Activated CD4-positive, alpha-beta T cell treated with anti-CD3 and anti-CD28 coated beads for 36 hours (primary cell): ENCODE data around the gene GNG4. TPM values are rescaled to one million over a fixed set of nuclear protein-coding genes. Genes with fewer than 3 reads are reported as not detected.
"Not testable (repeated sequence)": the region's sequence is repeated elsewhere in the genome, so short reads cannot be mapped to it uniquely, and the experiment has no call there.

Experiments used
- ATAC-seq: fragments of 200-7000 bp; cut with Tn5 transposase; one replicate; pipeline ENCODE4 v1.10.0; 2021; ENCODE audit warnings: mild to moderate bottlenecking, moderate library complexity
- CTCF ChIA-PET: fragments of 350-600 bp; sonication (Branson Sonifier 250); formaldehyde crosslinking; loops from one replicate; lab custom pipeline; 2021; ENCODE audit warnings: antibody characterized with exemption; lab: Charles Lee
- POLR2A ChIA-PET: fragments of 350-600 bp; sonication (Branson Sonifier 250); formaldehyde crosslinking; loops from one replicate; lab custom pipeline; 2021; ENCODE audit warnings: antibody characterized with exemption, inconsistent platforms; lab: Charles Lee
- DNase-seq: peaks from one replicate; pipeline ENCODE4 v3.0.0-alpha.2; 2020
- H3K27ac Mint-ChIP-seq: one replicate; pipeline ENCODE4 v1.8.0; 2021; ENCODE audit warnings: mixed read lengths
- H3K27me3 Mint-ChIP-seq: one replicate; pipeline ENCODE4 v1.8.0; 2021; ENCODE audit warnings: mixed read lengths
- H3K36me3 Mint-ChIP-seq: one replicate; pipeline ENCODE4 v1.8.0; 2021; ENCODE audit warnings: low read depth, mixed read lengths
- H3K4me1 Mint-ChIP-seq: one replicate; pipeline ENCODE4 v1.8.0; 2021; ENCODE audit warnings: mixed read lengths
- H3K4me3 Mint-ChIP-seq: one replicate; pipeline ENCODE4 v1.8.0; 2021; ENCODE audit warnings: mild to moderate bottlenecking, moderate library complexity, mixed read lengths
- H3K9me3 Mint-ChIP-seq: one replicate; pipeline ENCODE4 v1.8.0; 2021; ENCODE audit warnings: low read depth, mixed read lengths
- intact Hi-C, 2 experiments: fragments of 100-400 bp; cut with DNase I in 1 of 2; cut with micrococcal nuclease in 1 of 2; formaldehyde crosslinking; loops; one replicate each; pipeline versions ENCODE4 v1.14.2 to v1.15.1; 2022 to 2024; cut with DNase I, micrococcal nuclease
- total RNA-seq, 2 experiments: library from RNA; stranded (reverse); gene quantifications; one replicate each; pipeline ENCODE4 v1.2.3, GENCODE V29; 2021

GNG4 gene
- total RNA-seq, 2 experiments from 2014 or later, result 0.98 to 1.7 TPM

DNA sequence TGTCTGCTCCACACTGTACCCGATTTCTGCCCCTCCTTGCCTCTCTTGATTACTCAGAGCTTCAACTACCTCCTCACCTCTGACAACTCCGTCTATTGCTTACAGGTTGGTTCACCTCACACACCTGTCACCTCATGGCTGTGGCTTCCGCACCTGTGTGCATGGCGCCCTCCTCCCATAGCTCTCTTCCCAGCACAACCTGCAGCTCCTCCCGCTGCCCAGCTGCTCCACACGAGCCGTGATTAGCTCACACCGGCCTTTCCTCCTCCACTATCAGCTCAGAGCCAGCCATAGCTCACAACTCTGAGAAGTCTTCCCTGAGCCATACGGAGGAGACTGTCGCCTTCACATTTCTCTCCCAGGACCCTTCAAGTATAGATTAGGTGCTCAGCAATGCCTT is 67.5 kb downstream of the GNG4 start:
- CTCF ChIA-PET, result interaction anchor here (0.7 kb wide), 1 partner anchor 18 kb away, joined by 4 read pairs; no protein-coding TSS in a partner anchor
- POLR2A ChIA-PET, result no interaction called here
- intact Hi-C loops, result no loop called here
- H3K4me3 Mint-ChIP-seq, result no peak overlapping the region
- H3K4me1 Mint-ChIP-seq, result no peaks in the 10 kb centered on the region
- peaks cover 5% of the 10 kb centered on the region for H3K9me3 Mint-ChIP-seq
- no peak overlapping the region for H3K27ac Mint-ChIP-seq
- peaks cover 7% of the 10 kb centered on the region for H3K27me3 Mint-ChIP-seq
- no peak for ATAC-seq
- no peaks in the 10 kb centered on the region for H3K36me3 Mint-ChIP-seq
- DNase-seq, result no peak

DNA sequence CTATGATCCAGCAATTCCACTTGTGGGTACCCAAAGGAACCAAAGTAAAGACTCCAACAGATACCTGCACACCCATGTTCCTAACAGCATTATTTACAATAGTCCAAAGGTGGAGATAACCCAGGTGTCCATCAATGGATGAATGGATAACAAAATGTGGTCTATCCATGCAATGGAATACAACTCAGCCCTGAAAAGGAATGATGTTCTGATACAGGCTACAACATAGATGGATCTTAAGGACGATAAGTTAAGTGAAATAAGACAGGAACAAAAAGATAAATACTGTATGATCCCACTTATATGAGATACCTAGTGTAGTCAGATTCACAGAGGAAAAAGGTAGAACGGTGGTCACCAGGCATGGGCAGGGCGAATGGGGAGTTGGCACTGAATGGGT is 69.7 kb downstream of the GNG4 start:
- DNase-seq, result no peak
- ChIA-PET POLR2A (no interaction called here), CTCF (interaction anchor here (0.6 kb wide), 1 partner anchor 102 kb away, joined by 3 read pairs; no protein-coding TSS in a partner anchor)
- H3K9me3 Mint-ChIP-seq, result peaks cover 5% of the 10 kb centered on the region
- H3K36me3 Mint-ChIP-seq, result no peaks in the 10 kb centered on the region
- no peak for ATAC-seq
- H3K27ac Mint-ChIP-seq, result no peak overlapping the region
- H3K4me3 Mint-ChIP-seq, result no peak overlapping the region
- intact Hi-C loops, result no loop called here
- no peaks in the 10 kb centered on the region for H3K4me1 Mint-ChIP-seq
- peaks cover 3% of the 10 kb centered on the region for H3K27me3 Mint-ChIP-seq

DNA sequence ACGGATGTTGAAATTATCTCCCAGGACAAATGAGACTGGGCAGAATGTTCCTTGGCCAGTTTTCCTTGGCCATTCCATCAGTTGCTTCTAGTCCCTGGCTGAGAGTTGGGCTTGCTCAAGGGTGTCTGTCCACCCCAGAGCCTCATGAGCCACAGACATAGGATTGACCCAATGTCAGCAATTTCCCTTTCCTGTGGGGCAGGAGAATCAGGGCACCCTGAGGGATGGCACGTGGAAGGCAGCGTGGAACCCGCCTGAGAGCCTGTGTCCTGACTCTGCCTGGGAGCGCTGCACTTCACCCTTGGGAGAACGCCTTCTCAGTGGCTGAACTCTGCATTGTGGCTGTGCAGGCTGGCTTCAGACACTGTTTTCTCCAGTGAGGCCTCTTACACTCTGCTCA is 74.0 kb downstream of the GNG4 start:
- POLR2A ChIA-PET, result no interaction called here
- intact Hi-C loops, result no loop called here
- no peak for DNase-seq
- CTCF ChIA-PET, result interaction anchor here (0.7 kb wide), 1 partner anchor 154 kb away, joined by 3 read pairs; no protein-coding TSS in a partner anchor
- H3K4me3 Mint-ChIP-seq, result no peak overlapping the region
- ATAC-seq, result no peak
- H3K4me1 Mint-ChIP-seq, result no peaks in the 10 kb centered on the region
- H3K9me3 Mint-ChIP-seq, result peaks cover 3% of the 10 kb centered on the region
- no peaks in the 10 kb centered on the region for H3K36me3 Mint-ChIP-seq
- H3K27me3 Mint-ChIP-seq, result no peaks in the 10 kb centered on the region
- no peak overlapping the region for H3K27ac Mint-ChIP-seq

DNA sequence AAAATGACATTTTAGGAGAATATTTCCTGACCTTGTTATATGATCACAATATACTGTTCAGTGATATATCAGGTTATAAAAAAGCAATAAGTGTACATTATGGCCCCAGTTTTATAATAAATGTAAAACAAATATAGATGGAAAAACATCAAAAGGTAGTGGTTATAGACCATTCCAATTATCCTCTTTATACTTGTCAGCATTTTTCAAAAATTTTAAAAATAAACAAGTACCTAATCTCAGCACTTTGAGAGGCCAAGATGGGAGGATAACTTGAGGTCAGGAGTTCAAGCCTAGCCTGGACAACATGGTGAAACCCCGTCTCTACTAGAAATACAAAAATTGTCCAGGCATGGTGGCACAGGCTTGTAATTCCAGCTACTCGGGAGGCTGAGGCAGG is 75.7 kb downstream of the GNG4 start:
- POLR2A ChIA-PET, result no interaction called here
- DNase-seq, result no peak
- ATAC-seq, result no peak
- no peaks in the 10 kb centered on the region for H3K4me1 Mint-ChIP-seq
- H3K9me3 Mint-ChIP-seq, result no peaks in the 10 kb centered on the region
- H3K4me3 Mint-ChIP-seq, result no peak overlapping the region
- H3K36me3 Mint-ChIP-seq, result no peaks in the 10 kb centered on the region
- CTCF ChIA-PET, result no interaction called here
- H3K27ac Mint-ChIP-seq, result no peak overlapping the region
- intact Hi-C loops, result no loop called here
- no peaks in the 10 kb centered on the region for H3K27me3 Mint-ChIP-seq

DNA sequence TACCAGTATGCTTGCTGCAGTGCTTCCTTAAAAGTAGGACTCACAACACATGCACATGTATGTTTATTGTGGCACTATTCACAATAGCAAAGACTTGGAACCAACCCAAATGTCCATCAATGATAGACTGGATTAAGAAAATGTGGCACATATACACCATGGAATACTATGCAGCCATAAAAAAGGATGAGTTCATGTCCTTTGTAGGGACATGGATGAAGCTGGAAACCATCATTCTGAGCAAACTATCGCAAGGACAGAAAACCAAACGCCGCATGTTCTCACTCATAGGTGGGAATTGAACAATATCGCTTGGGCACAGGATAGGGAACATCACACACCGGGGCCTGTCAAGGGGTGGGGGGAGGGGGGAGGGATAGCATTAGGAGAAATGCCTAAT is 76.6 kb downstream of the GNG4 start:
- H3K27ac Mint-ChIP-seq, H3K27me3 Mint-ChIP-seq, POLR2A ChIA-PET, DNase-seq, H3K4me3 Mint-ChIP-seq, H3K4me1 Mint-ChIP-seq, H3K36me3 Mint-ChIP-seq, intact Hi-C loops, ATAC-seq, H3K9me3 Mint-ChIP-seq: not testable (repeated sequence)
- CTCF ChIA-PET, result interaction anchor here (0.6 kb wide), 1 partner anchor 542 kb away, joined by 3 read pairs; no protein-coding TSS in a partner anchor

DNA sequence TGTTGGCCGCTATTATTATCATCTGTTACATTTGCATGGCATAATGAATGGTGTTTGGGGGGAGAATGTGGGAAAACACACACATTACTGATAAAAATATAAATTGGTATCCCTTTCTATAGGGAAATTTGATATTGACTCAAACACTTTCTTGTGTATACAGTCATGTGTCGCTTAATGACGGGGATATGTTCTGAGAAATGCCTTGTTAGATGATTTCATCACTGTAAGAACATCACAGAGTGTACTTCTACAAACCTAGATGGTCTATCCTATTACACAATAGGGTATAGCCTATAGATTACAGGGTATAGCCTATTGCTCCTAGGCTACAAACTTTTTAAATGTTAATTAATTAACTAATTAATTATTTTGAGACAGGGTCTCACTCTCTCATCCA is 78.1 kb downstream of the GNG4 start:
- ChIA-PET POLR2A (no interaction called here), CTCF (no interaction called here)
- H3K36me3 Mint-ChIP-seq, result no peaks in the 10 kb centered on the region
- H3K4me3 Mint-ChIP-seq, result no peak overlapping the region
- H3K4me1 Mint-ChIP-seq, result peaks cover 12% of the 10 kb centered on the region
- H3K27ac Mint-ChIP-seq, result no peak overlapping the region
- no peak for ATAC-seq
- DNase-seq, result no peak
- no peaks in the 10 kb centered on the region for H3K27me3 Mint-ChIP-seq
- no peaks in the 10 kb centered on the region for H3K9me3 Mint-ChIP-seq
- intact Hi-C loops, result no loop called here

DNA sequence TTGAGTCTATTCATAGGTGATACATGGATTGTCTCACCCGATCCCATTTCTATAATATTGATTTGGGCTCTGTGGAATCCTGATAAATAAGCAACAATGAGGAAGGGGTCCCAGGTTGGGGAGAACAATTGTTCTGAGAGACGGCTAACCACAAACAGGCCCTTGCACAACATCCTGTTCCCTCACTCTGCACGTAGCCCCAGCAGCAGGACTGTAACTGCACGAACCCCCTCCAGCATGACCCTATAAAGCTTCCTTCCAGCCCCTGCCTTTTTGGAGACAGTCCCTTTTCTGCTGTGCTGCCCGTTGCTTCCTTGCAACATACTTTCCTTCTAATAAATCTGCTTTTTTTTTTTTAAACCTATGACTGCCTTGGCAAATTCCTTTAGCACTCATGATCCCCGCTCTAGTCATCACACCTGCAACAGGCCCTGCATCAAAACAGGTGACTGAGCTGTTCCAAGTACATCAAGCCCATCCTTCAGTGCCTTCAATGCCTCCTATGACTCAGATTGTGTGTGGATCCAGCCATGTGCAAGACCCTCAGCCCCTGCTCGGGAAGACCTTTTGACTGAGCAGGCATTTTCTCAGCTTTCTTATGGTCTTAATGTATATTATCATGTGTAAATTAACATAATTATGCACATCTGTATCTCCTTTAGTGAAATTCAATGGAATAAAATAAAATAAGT is 81.6 kb downstream of the GNG4 start:
- no peaks in the 10 kb centered on the region for H3K9me3 Mint-ChIP-seq
- peaks cover 12% of the 10 kb centered on the region for H3K4me1 Mint-ChIP-seq
- no peak overlapping the region for H3K4me3 Mint-ChIP-seq
- no peak overlapping the region for H3K27ac Mint-ChIP-seq
- intact Hi-C loops, result no loop called here
- no peaks in the 10 kb centered on the region for H3K27me3 Mint-ChIP-seq
- peak; percentile 61 for ATAC-seq
- DNase-seq, result peak; percentile 30
- POLR2A ChIA-PET, result no interaction called here
- H3K36me3 Mint-ChIP-seq, result no peaks in the 10 kb centered on the region
- CTCF ChIA-PET, result no interaction called here

DNA sequence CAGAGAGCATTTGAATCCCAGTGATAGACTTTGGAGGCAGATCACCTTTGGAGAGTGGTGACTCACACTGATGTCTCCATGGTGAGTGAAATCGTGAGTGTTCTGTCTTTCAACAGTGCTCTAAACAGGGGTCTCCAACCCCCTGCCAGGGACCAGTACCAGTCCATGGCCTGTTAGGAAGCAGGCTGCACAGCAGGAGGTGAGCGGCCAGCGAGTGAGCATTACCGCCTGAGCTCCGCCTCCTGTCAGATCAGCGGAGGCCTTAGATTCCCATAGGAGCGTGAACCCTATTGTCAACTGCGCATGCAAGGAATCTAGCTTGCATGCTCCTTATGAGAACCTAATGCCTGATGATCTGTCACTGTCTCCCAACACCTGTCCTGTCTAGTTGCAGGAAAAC is 83.5 kb downstream of the GNG4 start:
- H3K27me3 Mint-ChIP-seq, result no peaks in the 10 kb centered on the region
- peaks cover 12% of the 10 kb centered on the region for H3K4me1 Mint-ChIP-seq
- ATAC-seq (no peak), DNase-seq (no peak)
- H3K4me3 Mint-ChIP-seq, result no peak overlapping the region
- intact Hi-C loops, result no loop called here
- no peaks in the 10 kb centered on the region for H3K36me3 Mint-ChIP-seq
- CTCF ChIA-PET, result interaction anchor here (0.6 to 1.0 kb wide), 3 partner anchors 9 to 34 kb away, joined by 3 to 5 read pairs (median 3); no protein-coding TSS in a partner anchor
- no peaks in the 10 kb centered on the region for H3K9me3 Mint-ChIP-seq
- POLR2A ChIA-PET, result no interaction called here
- H3K27ac Mint-ChIP-seq, result no peak overlapping the region

DNA sequence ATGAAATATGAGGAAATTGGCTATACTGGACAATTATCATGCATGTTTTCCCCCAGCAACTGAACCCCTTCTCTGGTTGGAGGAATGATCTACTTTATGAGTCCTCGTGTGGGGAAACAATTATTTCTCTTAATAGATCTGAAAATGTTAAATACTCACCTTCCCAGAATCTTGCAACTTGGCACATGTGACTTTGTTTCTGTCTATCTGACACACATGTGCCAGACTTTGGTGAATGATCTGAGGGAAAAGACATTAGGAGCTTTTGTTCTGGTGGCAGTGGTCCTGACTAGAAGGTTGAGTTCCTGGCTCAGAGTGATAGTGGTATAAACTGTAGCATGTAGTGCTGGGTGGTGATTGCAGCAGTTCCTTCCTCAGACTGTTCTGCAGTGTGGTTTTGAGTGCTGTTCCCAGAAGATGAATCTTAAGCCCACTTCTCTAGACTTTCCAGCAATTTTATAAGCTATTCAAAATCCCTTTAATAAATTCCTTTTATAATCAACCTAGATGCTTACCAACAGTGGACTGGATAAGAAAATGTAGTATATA is 86.0 kb downstream of the GNG4 start:
- H3K9me3 Mint-ChIP-seq, result no peaks in the 10 kb centered on the region
- CTCF ChIA-PET, result interaction anchor here (0.7 to 0.9 kb wide), 2 partner anchors 14 to 38 kb away, joined by 3 read pairs; no protein-coding TSS in a partner anchor
- POLR2A ChIA-PET, result no interaction called here
- no peaks in the 10 kb centered on the region for H3K36me3 Mint-ChIP-seq
- no peak for ATAC-seq
- no peaks in the 10 kb centered on the region for H3K27me3 Mint-ChIP-seq
- peaks cover 12% of the 10 kb centered on the region for H3K4me1 Mint-ChIP-seq
- no peak overlapping the region for H3K27ac Mint-ChIP-seq
- no peak for DNase-seq
- H3K4me3 Mint-ChIP-seq, result no peak overlapping the region
- intact Hi-C loops, result no loop called here

DNA sequence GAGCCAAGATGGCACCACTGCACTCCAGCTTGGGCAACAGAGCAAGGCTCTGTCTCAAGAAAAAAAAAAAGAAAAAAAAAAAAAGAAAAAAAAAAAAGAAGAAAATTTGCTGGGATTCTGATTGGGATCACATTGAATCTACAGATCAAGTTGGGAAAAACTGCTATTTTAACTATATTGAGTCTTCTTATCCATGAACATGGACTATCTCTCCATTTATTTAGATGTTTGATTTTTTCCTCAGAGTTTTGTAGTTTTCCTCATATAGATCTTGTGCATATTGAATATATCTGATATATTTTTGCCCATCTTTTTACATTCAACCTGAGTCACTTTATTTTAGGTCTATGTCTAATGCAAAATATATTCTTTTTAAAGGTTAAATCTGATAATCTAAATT is 87.0 kb downstream of the GNG4 start:
- Mint-ChIP-seq H3K27ac (no peak overlapping the region), H3K4me1 (peaks cover 4% of the 10 kb centered on the region), H3K4me3 (no peak overlapping the region), H3K36me3 (no peaks in the 10 kb centered on the region), H3K27me3 (no peaks in the 10 kb centered on the region), H3K9me3 (no peaks in the 10 kb centered on the region)
- no peak for DNase-seq
- ChIA-PET POLR2A (no interaction called here), CTCF (no interaction called here)
- intact Hi-C loops, result no loop called here
- no peak for ATAC-seq

DNA sequence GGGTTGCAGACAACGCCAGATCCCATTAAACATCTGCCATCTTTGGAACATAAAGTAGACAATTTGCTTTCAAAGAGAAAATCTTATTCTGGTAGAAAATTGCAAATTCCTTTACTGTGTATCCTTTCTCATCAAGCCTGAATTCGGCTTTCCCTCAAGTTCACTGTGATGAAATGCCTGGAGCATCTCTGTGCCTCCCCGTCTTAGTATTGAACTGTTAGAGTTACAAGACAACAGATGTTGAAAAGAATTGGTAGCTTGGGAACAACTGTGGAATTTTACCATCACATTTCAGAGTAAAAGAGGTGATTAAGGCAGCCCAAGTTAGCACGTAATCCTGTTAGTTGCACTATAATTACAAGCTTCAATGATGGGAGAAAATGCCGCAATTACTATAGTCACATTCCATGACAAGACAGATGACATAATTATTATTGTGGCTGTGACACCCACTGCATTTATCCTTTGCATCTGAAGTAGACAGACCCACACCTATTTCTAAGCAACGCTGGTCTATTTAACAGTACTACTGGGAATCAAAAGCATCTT is 90.9 kb downstream of the GNG4 start:
- H3K4me3 Mint-ChIP-seq, result no peak overlapping the region
- H3K4me1 Mint-ChIP-seq, result no peaks in the 10 kb centered on the region
- intact Hi-C loops, result no loop called here
- DNase-seq (no peak), ATAC-seq (no peak)
- POLR2A ChIA-PET, result no interaction called here
- no peaks in the 10 kb centered on the region for H3K9me3 Mint-ChIP-seq
- H3K27ac Mint-ChIP-seq, result no peak overlapping the region
- no peaks in the 10 kb centered on the region for H3K27me3 Mint-ChIP-seq
- CTCF ChIA-PET, result interaction anchor here (1.1 kb wide), 1 partner anchor 33 kb away, joined by 3 read pairs; no protein-coding TSS in a partner anchor
- H3K36me3 Mint-ChIP-seq, result no peaks in the 10 kb centered on the region

DNA sequence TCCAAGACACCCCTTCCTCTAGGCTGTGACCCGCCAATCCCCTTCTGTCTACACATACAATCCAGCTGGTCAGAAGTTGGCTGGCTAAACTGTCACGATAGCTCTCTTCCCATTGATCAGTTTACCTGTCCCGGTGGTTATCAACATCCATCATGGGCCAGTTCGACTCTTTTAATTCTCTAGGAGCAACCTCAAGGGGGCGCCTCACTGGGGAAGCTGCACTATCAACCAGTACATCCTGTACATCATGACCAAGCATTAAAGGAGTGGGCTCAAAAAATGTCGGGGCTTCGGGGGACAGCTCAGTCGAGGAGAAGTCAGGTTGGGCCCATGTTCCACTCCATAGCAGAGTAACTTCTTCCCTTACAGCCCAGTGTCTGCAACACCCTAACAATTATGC is 92.1 kb downstream of the GNG4 start:
- H3K4me3 Mint-ChIP-seq, result no peak overlapping the region
- no peak for ATAC-seq
- H3K9me3 Mint-ChIP-seq, result no peaks in the 10 kb centered on the region
- H3K27me3 Mint-ChIP-seq, result no peaks in the 10 kb centered on the region
- intact Hi-C loops, result no loop called here
- DNase-seq, result peak; percentile 57
- no peaks in the 10 kb centered on the region for H3K36me3 Mint-ChIP-seq
- CTCF ChIA-PET, result interaction anchor here (0.6 to 1.4 kb wide), 5 partner anchors 8 to 225 kb away, joined by 3 to 4 read pairs (median 3); no protein-coding TSS in a partner anchor
- no peak overlapping the region for H3K27ac Mint-ChIP-seq
- POLR2A ChIA-PET, result no interaction called here
- no peaks in the 10 kb centered on the region for H3K4me1 Mint-ChIP-seq
